WTC11 (cell line): Measurements from ENCODE around the gene MRPS6.

Source experiments
- ESRRA ChIP-seq: sonication (generic); formaldehyde crosslinking; IDR thresholded peaks from 2 replicates; pipeline ENCODE4 v1.8.1; 2022; ENCODE audit warnings: mild to moderate bottlenecking, missing genetic modification reagents, borderline replicate concordance
- RELA ChIP-seq: sonication (generic); formaldehyde crosslinking; IDR thresholded peaks from 2 replicates; pipeline ENCODE4 v1.8.1; 2022; ENCODE audit warnings: missing genetic modification reagents, mild to moderate bottlenecking, borderline replicate concordance
- TF ChIP-seq, protein P1 (sequence below): fragments of 200-600 bp; IDR thresholded peaks from 2 replicates; pipeline ENCODE4 v1.8.0; 2022; ENCODE audit warnings: antibody characterized with exemption
- TF ChIP-seq, protein P2 (sequence below): sonication (generic); formaldehyde crosslinking; IDR thresholded peaks from 2 replicates; pipeline ENCODE4 v1.8.0; 2022; ENCODE audit warnings: mild to moderate bottlenecking, missing genetic modification reagents

DNA sequence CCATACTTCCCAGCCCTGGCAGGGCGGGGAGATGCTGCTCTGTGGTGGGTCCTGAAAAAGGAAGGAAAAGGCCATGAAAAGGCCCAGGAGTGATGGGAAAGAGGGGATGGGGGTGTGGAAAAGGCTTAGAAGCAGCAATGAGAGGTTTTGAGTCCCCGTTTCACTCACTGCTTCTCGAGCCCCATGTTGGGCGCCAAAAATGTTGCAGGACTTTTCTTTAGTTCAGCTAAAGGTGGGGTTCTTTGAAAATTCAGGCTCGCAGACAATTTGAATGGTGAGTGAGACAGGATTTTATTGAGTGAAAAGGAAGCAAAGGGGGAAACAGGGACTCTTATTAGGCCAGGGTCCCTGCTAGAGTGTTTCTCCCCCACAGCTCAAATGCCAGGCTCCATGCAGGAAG, 93.1 kb downstream of the MRPS6 start:
- TF ChIP-seq RELA (CRISPR knock-in tag) = no peak
- TF ChIP-seq, protein P1, sequence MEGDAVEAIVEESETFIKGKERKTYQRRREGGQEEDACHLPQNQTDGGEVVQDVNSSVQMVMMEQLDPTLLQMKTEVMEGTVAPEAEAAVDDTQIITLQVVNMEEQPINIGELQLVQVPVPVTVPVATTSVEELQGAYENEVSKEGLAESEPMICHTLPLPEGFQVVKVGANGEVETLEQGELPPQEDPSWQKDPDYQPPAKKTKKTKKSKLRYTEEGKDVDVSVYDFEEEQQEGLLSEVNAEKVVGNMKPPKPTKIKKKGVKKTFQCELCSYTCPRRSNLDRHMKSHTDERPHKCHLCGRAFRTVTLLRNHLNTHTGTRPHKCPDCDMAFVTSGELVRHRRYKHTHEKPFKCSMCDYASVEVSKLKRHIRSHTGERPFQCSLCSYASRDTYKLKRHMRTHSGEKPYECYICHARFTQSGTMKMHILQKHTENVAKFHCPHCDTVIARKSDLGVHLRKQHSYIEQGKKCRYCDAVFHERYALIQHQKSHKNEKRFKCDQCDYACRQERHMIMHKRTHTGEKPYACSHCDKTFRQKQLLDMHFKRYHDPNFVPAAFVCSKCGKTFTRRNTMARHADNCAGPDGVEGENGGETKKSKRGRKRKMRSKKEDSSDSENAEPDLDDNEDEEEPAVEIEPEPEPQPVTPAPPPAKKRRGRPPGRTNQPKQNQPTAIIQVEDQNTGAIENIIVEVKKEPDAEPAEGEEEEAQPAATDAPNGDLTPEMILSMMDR = no peak
- TF ChIP-seq ESRRA (CRISPR knock-in tag) = no peak
- TF ChIP-seq, protein P2, sequence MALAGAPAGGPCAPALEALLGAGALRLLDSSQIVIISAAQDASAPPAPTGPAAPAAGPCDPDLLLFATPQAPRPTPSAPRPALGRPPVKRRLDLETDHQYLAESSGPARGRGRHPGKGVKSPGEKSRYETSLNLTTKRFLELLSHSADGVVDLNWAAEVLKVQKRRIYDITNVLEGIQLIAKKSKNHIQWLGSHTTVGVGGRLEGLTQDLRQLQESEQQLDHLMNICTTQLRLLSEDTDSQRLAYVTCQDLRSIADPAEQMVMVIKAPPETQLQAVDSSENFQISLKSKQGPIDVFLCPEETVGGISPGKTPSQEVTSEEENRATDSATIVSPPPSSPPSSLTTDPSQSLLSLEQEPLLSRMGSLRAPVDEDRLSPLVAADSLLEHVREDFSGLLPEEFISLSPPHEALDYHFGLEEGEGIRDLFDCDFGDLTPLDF (CRISPR knock-in tag) = no peak
